ENCODE data around the gene LYPD8.
A peak's percentile ranks its signal among the peaks of the same experiment; 100 is the strongest.

LYPD8 gene

DNA sequence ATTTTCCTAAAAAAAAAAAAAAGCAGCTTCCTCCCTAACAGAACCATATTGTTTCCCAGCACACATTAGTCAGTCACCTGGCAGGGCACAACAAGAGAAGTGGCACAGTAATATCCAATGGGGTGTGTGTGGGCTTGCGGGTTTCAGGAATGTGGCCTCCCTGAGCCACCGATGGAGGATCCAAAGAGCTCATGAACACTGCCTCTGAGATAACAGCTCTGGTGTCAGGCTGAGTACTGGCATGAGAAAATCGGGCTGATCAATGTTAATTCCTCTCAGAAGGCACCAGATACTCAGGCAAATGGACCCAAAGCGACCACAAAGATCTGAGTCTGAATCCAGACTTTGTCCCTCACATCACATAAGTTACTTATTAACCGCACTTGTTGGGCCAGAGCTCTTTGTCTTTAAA is 2.2 kb upstream of the LYPD8 start:
- DNase-seq (ENCODE audit: low spot score), result no peak

DNA sequence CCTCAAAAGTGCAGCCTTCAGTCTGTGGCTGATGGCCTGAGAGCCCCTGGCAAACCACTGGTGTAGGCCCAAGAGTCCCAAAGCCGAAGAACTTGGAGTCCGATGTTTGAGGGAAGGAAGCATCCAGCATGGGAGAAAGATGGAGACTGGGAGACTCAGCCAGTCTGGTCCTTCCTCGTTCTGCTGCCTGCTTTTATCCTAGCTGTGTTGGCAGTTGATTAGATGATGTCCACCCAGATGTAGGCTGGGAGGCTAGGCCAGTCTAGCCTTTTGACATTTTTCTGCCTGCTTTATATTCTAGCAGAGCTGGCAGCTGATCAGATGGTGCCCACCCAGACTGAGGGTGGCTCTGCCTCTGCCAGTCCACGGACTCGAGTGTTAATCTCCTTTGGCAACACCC is 1.1 kb upstream of the LYPD8 start:
- no peak for DNase-seq (ENCODE audit: low spot score)

DNA sequence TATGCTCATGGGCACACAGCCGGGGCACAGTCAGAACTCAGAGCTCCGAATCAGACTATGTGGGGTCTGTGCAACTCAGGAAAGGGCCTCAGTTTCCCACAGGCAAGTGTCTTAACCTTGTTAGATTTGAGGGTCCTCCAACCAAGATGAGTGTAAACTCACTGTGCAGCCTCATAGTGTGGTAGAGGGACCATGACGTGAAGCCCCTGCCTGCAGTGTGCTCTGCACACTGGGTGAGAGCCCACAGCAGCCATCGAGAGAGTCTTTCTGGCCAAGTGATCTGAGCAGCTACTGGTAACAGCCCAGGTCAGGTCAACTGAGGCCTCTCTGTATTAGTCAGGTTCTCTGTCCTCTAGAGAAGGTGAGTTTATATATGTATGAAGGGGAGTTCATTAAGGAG is 592 bp upstream of the LYPD8 start:
- DNase-seq (ENCODE audit: low spot score), result no peak

DNA sequence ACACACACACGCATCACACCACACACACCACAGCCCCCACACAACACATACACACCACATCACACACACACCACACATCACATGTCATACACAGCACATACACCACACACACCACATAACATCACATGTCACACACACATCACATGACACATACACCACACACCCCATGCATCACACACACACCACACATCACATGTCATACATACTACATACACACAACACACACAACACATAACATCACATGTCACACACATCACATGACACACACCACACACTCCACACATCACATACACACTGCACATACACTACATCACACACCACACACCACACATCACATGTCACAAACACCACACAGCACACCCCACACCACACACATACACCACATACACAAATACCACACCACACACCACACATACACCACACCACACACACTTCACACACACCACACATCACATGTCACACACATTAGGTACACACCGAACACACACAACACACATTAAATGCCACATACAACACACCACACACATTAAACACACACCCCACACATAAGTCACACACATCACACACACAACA is 1.8 kb downstream of the LYPD8 start:
- no peak for DNase-seq (ENCODE audit: low spot score)

- no peak for DNase-seq (ENCODE audit: low spot score)
These were observed 2.4 kb downstream of the LYPD8 start for GRCh38 chr1:248753029-248753594.

DNA sequence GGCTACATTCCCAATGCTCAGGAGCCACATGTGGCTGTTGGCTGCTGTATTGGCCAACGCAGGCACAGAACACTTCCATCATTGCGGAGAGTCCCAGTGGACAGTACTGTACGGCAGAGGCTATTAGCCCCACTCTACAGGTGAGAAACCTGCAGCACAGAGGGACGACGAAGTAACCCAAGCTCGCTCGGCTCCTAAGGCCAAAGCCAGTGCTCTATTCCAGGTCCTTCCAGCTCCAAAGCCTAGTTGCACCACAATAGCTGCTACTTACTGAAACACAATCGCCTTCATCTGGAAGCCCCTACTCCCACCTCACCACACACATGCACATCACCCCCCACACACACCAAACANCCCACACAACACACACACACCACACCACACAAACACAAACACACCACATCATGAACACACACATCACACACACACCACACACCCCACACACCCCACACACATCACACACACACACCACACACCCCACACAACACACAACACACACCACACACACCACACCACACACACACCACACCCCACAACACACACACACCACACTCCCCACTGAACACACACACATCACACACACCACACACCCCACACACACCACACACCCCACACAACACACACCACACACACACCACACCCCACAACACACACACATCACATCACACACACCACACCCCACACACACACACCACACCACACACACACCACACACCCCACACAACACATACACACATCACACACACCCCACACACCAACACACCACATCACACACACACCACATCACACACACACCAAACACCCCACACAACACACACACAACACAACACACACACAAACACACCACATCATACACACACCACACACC is 3.2 kb downstream of the LYPD8 start:
- no peak for DNase-seq (ENCODE audit: low spot score)

DNA sequence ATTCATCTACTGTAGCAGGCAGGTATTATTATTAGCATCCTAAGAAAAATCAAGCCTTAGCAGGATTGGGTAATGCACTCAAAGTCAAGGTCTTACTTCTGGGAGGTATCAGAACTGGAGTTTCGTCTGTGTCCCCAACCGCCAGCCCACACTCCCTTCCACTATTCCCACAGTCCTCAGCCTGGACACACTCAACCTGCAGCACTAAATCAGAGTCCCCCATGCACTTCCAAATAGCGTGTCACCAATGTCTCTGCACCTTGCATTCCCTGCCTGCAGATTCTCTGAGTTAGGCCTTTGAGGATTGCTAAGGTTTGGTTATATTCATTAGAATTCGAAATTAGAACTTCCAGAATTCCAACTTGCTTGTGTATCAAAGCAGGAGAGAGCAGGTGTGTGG is 3.9 kb downstream of the LYPD8 start:
- DNase-seq (ENCODE audit: low spot score), result no peak

- DNase-seq (ENCODE audit: low spot score), result no peak
These were observed 4.4 kb downstream of the LYPD8 start for GRCh38 chr1:248751142-248751541.

DNA sequence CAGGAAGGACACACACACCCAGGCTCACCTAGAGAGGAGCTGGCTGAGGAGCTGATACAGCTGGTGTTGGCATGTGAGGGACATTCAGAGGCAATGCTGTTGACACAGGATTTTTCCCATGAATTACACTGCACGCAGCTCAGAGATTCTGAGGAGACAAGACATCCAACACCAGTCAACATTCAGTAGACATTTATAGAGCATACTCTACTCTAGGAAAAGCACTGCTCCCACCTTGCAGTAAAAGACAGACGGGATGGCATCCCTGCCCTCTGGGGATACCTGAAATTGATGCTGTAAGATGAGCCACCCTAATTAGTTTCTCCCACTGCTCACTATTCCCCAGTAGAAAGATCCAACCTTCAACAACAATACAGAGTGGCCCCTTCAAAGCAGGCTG is 5.1 kb downstream of the LYPD8 start:
- no peak for DNase-seq (ENCODE audit: low spot score)

DNA sequence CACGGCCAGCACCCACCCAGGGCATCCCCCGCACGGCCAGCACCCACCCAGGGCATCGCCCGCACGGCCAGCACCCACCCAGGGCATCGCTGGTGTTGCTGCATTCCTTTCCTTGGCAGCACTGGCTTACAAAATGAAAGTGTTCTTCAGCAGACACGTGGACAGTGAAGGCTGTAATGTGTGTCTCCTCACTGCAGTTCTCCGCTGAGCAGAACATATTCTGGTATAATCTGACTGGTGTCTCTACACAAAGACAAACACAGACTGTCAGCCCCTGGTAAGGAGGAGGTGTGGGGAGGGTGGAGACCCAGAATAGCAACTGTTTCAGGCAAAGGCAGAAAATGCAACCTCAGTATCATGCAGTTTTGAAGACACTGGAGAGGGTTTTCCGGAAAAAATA is 7.3 kb downstream of the LYPD8 start:
- peak; percentile 5 for DNase-seq (ENCODE audit: low spot score)

GRCh38 chr1:248740876-248741275 is 14.7 kb downstream of the LYPD8 start:
- DNase-seq (ENCODE audit: low spot score), result no peak

DNA sequence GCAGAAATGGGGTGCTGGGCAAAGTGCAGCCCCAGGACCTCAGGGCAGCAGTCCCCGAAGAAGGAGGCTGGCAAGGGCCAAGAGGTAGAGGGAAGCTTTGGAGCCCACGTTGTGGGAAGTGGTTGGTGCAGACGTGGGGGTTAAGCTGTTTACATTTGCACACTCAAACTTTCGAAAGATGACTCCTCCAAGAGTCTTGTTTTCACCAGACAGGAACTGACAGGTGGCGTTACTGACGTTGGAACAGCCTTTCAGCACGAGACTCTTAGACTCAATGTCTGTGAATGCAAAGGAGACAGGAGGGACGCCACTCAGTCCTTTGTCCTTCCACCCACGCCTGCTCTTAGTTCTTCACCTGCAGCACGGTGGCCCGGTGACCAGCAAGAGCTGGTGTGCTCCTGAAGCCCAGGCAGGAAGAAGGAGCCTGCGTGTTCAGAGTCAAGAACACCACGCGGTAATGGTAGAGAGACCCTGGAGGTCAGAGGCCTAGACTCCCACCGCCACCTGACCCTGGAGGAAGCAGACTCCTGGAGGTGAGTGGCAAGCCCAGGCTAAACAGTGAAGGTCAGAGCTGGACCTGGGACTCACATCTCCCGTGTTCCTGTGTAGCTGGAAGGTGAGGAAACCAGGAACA is 15.9 kb downstream of the LYPD8 start:
- peak; percentile 3 for DNase-seq (ENCODE audit: low spot score)

GRCh38 chr1:248737457-248737856 is 18.1 kb downstream of the LYPD8 start:
- DNase-seq (ENCODE audit: low spot score), result no peak

- no peak for DNase-seq (ENCODE audit: low spot score)
These were observed 18.6 kb downstream of the LYPD8 start for GRCh38 chr1:248736977-248737376.

GRCh38 chr1:248733566-248733965 is 22.0 kb downstream of the LYPD8 start:
- DNase-seq (ENCODE audit: low spot score), result no peak

- peak; percentile 39 for DNase-seq (ENCODE audit: low spot score)
These were observed 24.8 kb downstream of the LYPD8 start for GRCh38 chr1:248730507-248731335.

- no peak for DNase-seq (ENCODE audit: low spot score)
These were observed 41.3 kb downstream of the LYPD8 start for GRCh38 chr1:248714248-248714647.

- no peak for DNase-seq (ENCODE audit: low spot score)
These were observed 45.2 kb downstream of the LYPD8 start for GRCh38 chr1:248710305-248710900.

DNA sequence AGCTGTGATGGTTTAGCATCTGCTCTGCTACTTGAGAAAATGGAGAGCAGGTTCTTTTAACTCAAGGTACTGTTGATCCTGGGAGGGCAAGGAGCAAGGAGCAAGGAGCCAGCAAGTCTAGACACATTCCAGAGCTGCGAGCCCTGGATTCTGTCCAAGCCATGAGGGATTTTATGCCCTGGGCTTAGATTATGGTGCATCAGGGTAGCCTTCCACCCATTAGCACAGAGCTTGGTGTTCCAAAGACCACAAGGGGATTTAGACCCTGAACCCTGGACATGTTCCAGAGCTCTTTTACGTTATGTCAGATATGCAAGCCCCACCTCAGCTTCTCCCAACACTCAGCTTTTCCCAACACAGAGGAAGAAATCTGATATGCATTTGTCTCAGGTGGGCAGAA is 51.0 kb downstream of the LYPD8 start:
- no peak for DNase-seq (ENCODE audit: low spot score)

GRCh38 chr1:248703674-248704073 is 51.9 kb downstream of the LYPD8 start:
- no peak for DNase-seq (ENCODE audit: low spot score)

DNA sequence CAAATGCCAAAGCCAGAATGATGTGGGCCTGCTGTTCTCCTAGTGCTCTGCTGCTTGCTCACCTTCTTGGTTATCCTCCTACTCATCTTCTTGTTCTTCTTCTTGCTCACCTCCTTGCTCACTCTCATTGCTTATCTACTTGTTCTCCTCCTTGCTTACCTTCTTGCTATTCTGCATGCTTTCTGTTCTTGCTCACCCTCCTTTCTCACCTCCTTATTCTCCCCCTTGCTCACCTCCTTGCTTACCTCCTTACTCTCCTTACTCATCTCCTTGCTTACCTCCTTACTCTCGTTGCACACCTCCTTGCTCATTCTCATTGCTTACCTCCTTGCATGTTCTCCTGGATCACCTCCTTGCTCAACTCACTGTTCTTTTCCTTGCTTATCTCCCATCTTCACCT is 52.8 kb downstream of the LYPD8 start, which contains the start of gene OR14I1:
OR14I1 (minus strand) TSS at position 53 of the 400 bp plus-strand sequence.
- no peak for DNase-seq (ENCODE audit: low spot score)

DNA sequence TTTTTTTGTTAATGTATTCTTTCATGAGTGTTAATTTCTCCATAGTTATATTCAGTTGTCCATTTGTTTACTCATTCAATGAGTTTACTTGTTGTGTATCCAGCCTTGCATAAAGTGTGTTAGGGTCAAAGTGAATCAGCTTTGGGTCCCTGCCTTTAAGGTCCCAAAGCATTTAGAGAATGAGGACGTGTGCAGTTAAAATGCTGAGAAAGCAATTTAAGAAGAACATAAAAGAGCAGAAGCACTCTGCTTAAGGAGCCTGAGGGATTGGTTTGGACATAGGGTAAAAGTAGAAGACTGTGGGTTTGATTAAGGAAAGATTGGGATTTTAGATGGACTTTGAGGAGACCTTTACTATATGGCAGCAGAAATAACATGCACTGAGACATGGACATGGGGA is 56.5 kb downstream of the LYPD8 start:
- no peak for DNase-seq (ENCODE audit: low spot score)

Measured in AG20443 (cell line).